A673 (cell line): ENCODE measurements around the gene CLEC5A.

Source experiments
- EZH2 ChIP-seq: fragments of 200-600 bp; sonication (generic); IDR thresholded peaks from 2 replicates; pipeline ENCODE4 v1.6.1; 2017; ENCODE audit warnings: borderline replicate concordance, low read depth, mild to moderate bottlenecking, mixed read lengths, antibody characterized with exemption, low read length; ENCODE audit not compliant: poor library complexity, severe bottlenecking
- TF ChIP-seq, protein P1 (sequence below): fragments of 300-800, 200-600 bp; sonication (generic); conservative IDR thresholded peaks from 2 replicates; pipeline ENCODE4 v1.5.1; 2017; ENCODE audit warnings: low read depth, mild to moderate bottlenecking, antibody characterized with exemption, low read length, moderate library complexity, mixed read lengths

DNA sequence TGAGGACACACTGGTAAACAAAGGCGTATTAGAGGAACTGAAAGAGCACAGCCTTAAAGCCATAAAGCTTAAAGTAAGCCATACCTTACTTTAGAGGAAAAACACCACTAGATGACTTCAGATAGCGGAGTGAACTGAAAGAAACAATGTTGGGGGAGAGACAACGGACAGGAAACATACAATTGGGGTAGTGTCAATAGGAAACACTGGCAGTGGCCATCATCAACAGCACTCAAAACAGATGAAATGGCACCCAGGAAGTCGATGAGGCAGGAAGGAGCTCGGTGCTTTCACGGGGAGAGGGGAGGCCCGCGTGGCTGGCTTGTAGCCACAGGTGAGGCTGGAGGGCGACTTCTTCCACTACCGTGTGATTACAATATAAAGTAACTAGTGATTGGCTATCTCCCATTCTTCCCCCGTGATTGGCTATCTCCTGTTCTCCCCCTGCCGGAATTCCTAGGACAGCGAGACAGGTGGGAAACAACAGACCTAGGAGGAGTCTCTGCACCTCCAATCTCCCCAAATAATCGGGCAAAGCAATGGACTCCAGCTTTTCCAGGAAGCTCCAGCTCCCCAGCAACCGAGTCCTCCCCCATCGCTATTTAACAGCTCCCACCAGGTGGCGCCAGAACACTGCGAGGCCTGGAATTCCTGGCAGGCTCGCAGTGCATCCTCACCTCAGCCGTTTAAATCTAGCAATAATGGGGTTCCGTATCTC is 29.2 kb upstream of the CLEC5A start:
- TF ChIP-seq, protein P1, sequence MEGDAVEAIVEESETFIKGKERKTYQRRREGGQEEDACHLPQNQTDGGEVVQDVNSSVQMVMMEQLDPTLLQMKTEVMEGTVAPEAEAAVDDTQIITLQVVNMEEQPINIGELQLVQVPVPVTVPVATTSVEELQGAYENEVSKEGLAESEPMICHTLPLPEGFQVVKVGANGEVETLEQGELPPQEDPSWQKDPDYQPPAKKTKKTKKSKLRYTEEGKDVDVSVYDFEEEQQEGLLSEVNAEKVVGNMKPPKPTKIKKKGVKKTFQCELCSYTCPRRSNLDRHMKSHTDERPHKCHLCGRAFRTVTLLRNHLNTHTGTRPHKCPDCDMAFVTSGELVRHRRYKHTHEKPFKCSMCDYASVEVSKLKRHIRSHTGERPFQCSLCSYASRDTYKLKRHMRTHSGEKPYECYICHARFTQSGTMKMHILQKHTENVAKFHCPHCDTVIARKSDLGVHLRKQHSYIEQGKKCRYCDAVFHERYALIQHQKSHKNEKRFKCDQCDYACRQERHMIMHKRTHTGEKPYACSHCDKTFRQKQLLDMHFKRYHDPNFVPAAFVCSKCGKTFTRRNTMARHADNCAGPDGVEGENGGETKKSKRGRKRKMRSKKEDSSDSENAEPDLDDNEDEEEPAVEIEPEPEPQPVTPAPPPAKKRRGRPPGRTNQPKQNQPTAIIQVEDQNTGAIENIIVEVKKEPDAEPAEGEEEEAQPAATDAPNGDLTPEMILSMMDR, result peak; percentile 91
- TF ChIP-seq EZH2, result no peak
